Cardiac muscle cell (in vitro differentiated cells and primary cell): ENCODE data around the gene NELL2. TPM values are rescaled to one million over a fixed set of nuclear protein-coding genes. Genes with fewer than 3 reads are reported as not detected.

Experiments used
- DNase-seq, 2 donors: peaks; one replicate each; pipeline versions ENCODE4 v3.0.0 to v3.0.0-alpha.2; 2010 to 2017; ENCODE audit warnings: low read depth in 1 of 2, low spot score in 1 of 2
- H3K27ac ChIP-seq: fragments of 200-600 bp; sonication (generic); 2 replicates; pipeline ENCODE4 v1.5.1; 2016
- H3K27me3 ChIP-seq: fragments of 200-600 bp; sonication (generic); 2 replicates; pipeline ENCODE4 v1.6.0; 2016; ENCODE audit warnings: control low read depth
- H3K36me3 ChIP-seq: fragments of 200-600 bp; sonication (generic); 2 replicates; pipeline ENCODE4 v1.5.1; 2016; ENCODE audit warnings: control low read depth
- H3K4me1 ChIP-seq: fragments of 200-600 bp; sonication (generic); 2 replicates; pipeline ENCODE4 v1.8.1; 2017; ENCODE audit warnings: low read depth, mild to moderate bottlenecking, mixed run types
- H3K4me3 ChIP-seq: fragments of 200-600 bp; sonication (generic); 2 replicates; pipeline ENCODE4 v1.5.1; 2016; ENCODE audit warnings: mild to moderate bottlenecking
- H3K9me3 ChIP-seq: fragments of 200-600 bp; sonication (generic); 2 replicates; pipeline ENCODE4 v1.5.1; 2017; ENCODE audit warnings: low read depth, mild to moderate bottlenecking, control low read depth
- CTCF ChIP-seq: IDR thresholded peaks from 2 replicates; pipeline ENCODE4 v1.5.1; 2012; ENCODE audit warnings: low read depth, mild to moderate bottlenecking, low read length
- polyA plus RNA-seq: library from polyadenylated mRNA; unstranded; fragments of >200 nt; fragmentation: Nextera tagmentation; extraction: Ambion mirVana; gene quantifications from 2 replicates; pipeline ENCODE4 v1.2.1, GENCODE V29; 2016
- total RNA-seq: library from RNA; depleted of rRNA; stranded (reverse); fragments of >200 nt; gene quantifications from 2 replicates; pipeline ENCODE4 v1.2.3, GENCODE V29; 2016

The NELL2 gene
- total and polyA plus RNA-seq, 2 experiments from 2014 or later = 1.6 to 3.3 TPM

DNA sequence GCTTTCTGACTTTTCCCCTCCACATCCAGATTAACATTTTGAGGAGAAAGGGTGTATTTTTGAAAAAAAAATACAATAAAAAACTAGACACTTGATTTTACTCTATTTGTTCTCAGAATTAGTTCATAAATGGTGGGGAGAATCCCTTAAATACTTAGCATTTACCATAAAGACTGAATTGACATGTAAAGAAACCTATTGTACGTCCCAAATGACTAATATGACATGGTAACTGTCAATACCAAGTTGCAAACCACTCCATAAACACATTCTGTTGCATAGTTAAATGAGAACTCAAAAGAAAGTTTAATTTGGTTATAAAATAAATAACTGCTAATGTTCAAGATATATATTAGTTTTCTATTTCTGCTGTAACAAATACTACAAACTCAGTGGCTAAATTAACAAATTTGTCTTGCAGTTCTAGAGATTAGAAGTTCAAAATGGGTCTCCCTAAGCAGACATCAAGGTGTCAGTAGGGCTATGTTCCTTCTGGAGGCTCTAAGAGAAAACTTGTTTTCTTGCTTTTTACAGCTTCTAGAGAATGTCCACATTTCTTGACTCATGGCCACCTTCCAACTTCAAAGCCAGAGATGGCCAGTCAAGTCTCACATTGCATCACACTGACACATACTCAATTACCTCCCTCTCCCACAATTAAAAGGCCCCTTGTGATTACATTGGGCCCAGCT is 16.0 kb downstream of the NELL2 start:
- Histone ChIP-seq H3K4me1 (no peaks in the 10 kb centered on the region), H3K36me3 (no peaks in the 10 kb centered on the region), H3K9me3 (no peaks in the 10 kb centered on the region), H3K4me3 (no peak overlapping the region), H3K27me3 (no peaks in the 10 kb centered on the region), H3K27ac (no peak overlapping the region)
- DNase-seq = no peak
- no peak for TF ChIP-seq CTCF

DNA sequence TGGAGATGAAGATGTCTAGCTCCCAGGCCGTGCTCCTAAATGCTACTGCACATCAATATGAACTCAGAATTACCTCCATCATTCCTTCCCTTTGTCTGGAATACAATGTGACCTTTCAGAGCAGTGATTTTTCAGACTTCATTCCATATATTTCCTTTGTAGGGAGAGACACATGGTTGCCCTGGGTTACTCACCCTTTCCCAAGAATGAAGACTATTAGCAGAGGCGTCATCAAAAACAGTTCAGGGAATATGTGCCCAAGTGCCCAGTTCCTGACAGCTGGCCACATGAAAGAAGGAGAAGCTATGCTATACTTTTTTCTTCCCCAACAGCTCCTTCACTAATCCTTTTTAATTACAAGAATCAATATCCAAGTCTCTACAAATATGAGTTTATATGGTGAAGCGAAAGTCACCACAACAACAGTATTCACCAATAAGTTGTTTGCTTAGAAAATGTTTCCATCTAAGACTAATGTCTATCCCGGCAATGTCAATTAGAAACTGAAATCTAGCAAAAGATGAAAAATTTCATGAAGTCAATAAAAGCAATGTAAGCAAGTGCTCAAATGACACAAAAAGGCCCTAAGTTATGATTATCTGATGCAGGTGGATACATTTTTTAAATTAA is 17.8 kb downstream of the NELL2 start:
- Histone ChIP-seq H3K9me3 (no peaks in the 10 kb centered on the region), H3K27ac (no peak overlapping the region), H3K36me3 (no peaks in the 10 kb centered on the region), H3K4me1 (no peaks in the 10 kb centered on the region), H3K4me3 (no peak overlapping the region), H3K27me3 (no peaks in the 10 kb centered on the region)
- TF ChIP-seq CTCF = no peak
- DNase-seq = no peak

DNA sequence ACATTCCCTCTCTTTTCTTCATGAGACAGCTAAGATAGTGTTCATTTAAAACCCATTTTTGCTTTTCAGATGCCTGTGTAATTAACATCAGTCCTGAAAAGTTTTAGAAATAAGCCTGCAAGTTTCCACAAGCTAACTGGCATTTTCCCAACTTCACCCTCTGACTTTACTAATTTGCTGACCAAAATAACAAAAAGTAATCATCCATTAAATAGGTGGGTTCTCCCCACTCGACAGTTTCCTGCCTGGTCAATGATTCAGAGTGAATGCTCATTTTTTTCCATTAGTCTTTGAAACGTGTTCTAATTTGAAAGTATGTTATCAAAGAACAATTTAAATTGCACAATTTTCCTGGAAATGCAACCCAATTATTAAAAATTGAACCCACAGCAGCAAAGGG is 23.6 kb downstream of the NELL2 start:
- no peaks in the 10 kb centered on the region for H3K36me3 ChIP-seq
- H3K27me3 ChIP-seq = no peaks in the 10 kb centered on the region
- DNase-seq = no peak
- no peak for TF ChIP-seq CTCF
- H3K4me1 ChIP-seq = no peaks in the 10 kb centered on the region
- no peak overlapping the region for H3K27ac ChIP-seq
- no peak overlapping the region for H3K4me3 ChIP-seq
- H3K9me3 ChIP-seq = no peaks in the 10 kb centered on the region

DNA sequence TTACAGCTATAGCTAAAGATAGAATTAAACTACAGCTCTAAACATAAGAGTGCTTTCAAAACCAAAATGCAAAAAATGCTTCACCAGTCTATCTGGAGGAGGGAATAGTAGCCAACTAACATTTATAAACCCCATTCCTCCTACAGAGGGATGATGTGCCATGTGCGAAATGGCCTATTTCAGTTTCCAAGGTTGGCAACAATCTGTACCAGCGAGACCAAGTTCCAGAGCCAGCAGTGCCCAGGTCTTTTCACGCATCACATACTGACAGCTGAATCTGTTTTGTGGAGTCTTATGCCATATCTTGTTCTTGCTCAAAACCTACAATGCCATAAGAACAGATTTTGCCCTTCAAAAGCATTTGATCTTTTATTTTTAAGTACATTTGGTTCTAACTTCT is 24.5 kb downstream of the NELL2 start:
- H3K27me3 ChIP-seq = no peaks in the 10 kb centered on the region
- no peak for DNase-seq
- H3K36me3 ChIP-seq = no peaks in the 10 kb centered on the region
- no peak for TF ChIP-seq CTCF
- H3K4me1 ChIP-seq = no peaks in the 10 kb centered on the region
- H3K4me3 ChIP-seq = no peak overlapping the region
- no peak overlapping the region for H3K27ac ChIP-seq
- H3K9me3 ChIP-seq = no peaks in the 10 kb centered on the region

DNA sequence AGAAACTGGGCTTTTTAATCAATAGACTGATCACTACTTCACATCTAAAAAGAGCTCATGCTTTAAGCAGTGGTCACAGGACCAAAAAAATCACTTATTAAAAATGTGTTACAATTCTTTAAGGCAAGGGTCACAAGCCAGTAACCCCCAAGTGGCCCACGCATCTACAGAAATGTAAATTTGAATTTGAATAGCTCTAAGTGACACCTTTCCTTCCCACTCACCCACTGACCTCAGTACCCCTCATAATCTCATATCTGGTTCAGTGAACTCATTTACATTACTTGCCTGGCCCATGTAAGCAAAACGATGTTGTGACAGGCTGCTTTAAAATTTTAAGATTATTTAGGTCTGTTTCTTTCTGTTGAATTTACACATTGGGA is 27.4 kb downstream of the NELL2 start:
- H3K27ac ChIP-seq = no peak overlapping the region
- no peaks in the 10 kb centered on the region for H3K36me3 ChIP-seq
- no peaks in the 10 kb centered on the region for H3K4me1 ChIP-seq
- no peak overlapping the region for H3K4me3 ChIP-seq
- no peak for TF ChIP-seq CTCF
- no peaks in the 10 kb centered on the region for H3K9me3 ChIP-seq
- DNase-seq = no peak
- H3K27me3 ChIP-seq = no peaks in the 10 kb centered on the region
